Esophagus (tissue), 2 donors: Measurements from ENCODE around the gene KCNT2. TPM values are rescaled to one million over a fixed set of nuclear protein-coding genes. Genes with fewer than 3 reads are reported as not detected.

ENCODE experiments used
- H3K27ac ChIP-seq, 2 donors: one replicate each; pipeline ENCODE4 v1.5.1; 2013; ENCODE audit warnings: low read depth in 2 of 2, mild to moderate bottlenecking in 2 of 2, inconsistent platforms in 1 of 2, low read length in 1 of 2, moderate library complexity in 1 of 2
- H3K27me3 ChIP-seq, 2 donors: one replicate each; pipeline ENCODE4 v1.6.1; 2013; ENCODE audit warnings: low read length in 2 of 2, control low read depth in 1 of 2, mild to moderate bottlenecking in 1 of 2; ENCODE audit not compliant: insufficient read depth in 2 of 2, control insufficient read depth in 1 of 2
- H3K36me3 ChIP-seq, 2 donors: one replicate each; pipeline ENCODE4 v1.6.1; 2013; ENCODE audit warnings: low read length in 1 of 2; ENCODE audit not compliant: control insufficient read depth in 2 of 2, insufficient read depth in 2 of 2
- H3K4me1 ChIP-seq, 2 donors: one replicate each; pipeline ENCODE4 v1.6.1; 2013; ENCODE audit warnings: low read length in 1 of 2; ENCODE audit not compliant: control insufficient read depth in 2 of 2, insufficient read depth in 2 of 2
- H3K4me3 ChIP-seq, 2 donors: one replicate each; pipeline ENCODE4 v1.5.1; 2013; ENCODE audit warnings: low read length in 2 of 2, mild to moderate bottlenecking in 2 of 2, low read depth in 1 of 2, moderate library complexity in 1 of 2
- H3K9me3 ChIP-seq, 2 donors: one replicate each; pipeline ENCODE4 v1.6.1; 2013; ENCODE audit warnings: mild to moderate bottlenecking in 2 of 2, low read depth in 1 of 2, low read length in 1 of 2, moderate library complexity in 1 of 2; ENCODE audit not compliant: control insufficient read depth in 2 of 2, insufficient read depth in 1 of 2
- WGBS, 2 donors: extraction: QIAGEN DNeasy Blood & Tissue Kit; methylation state at CpG; one replicate each; pipeline ENCODE4 v1.1.7; 2013; 5-methylcytosine and 5-hydroxymethylcytosine counted together
- polyA plus RNA-seq, 2 donors: library from polyadenylated mRNA; stranded (reverse); fragments of 200-250 nt; gene quantifications; one replicate each; pipeline ENCODE4 v1.2.3, GENCODE V29; 2013
- donor health status: healthy with polysubstance abuse.
- donor health status: Bipolar disorder and iron deficiency.

Gene KCNT2
- polyA plus RNA-seq, 2 donors: 0.22 to 0.49 TPM

- Histone ChIP-seq H3K27ac (no peak overlapping the region), H3K9me3 (no peaks in the 10 kb centered on the region), H3K36me3 (no peaks in the 10 kb centered on the region), H3K4me1 (no peaks in the 10 kb centered on the region), H3K4me3 (no peak overlapping the region), H3K27me3 (no peaks in the 10 kb centered on the region)
- 51 to 54% methylated on average over 2 of the region's 2 CpGs for WGBS, 2 donors
Observed at GRCh38 chr1:196598942-196599748, 9.1 kb downstream of the KCNT2 start.

GRCh38 chr1:196594700-196595099, 13.5 kb downstream of the KCNT2 start:
- H3K4me3 ChIP-seq: no peak overlapping the region
- H3K9me3 ChIP-seq: no peaks in the 10 kb centered on the region
- no peaks in the 10 kb centered on the region for H3K36me3 ChIP-seq
- H3K4me1 ChIP-seq: no peaks in the 10 kb centered on the region
- H3K27me3 ChIP-seq: no peaks in the 10 kb centered on the region
- no peak overlapping the region for H3K27ac ChIP-seq
- WGBS, 2 donors: 77 to 79% methylated on average over 2 of the region's 2 CpGs

- Histone ChIP-seq H3K4me3 (no peak overlapping the region), H3K27ac (no peak overlapping the region), H3K27me3 (no peaks in the 10 kb centered on the region), H3K36me3 (no peaks in the 10 kb centered on the region), H3K9me3 (no peaks in the 10 kb centered on the region), H3K4me1 (no peaks in the 10 kb centered on the region)
Observed at GRCh38 chr1:196593955-196594354, 14.3 kb downstream of the KCNT2 start.

GRCh38 chr1:196590959-196591358, 17.3 kb downstream of the KCNT2 start:
- H3K9me3 ChIP-seq: no peaks in the 10 kb centered on the region
- no peak overlapping the region for H3K27ac ChIP-seq
- no peak overlapping the region for H3K4me3 ChIP-seq
- WGBS, 2 donors: 79% methylated on average over 3 of the region's 3 CpGs
- H3K27me3 ChIP-seq: no peaks in the 10 kb centered on the region
- H3K4me1 ChIP-seq: no peaks in the 10 kb centered on the region
- no peaks in the 10 kb centered on the region for H3K36me3 ChIP-seq

- 62 to 67% methylated on average over 5 of the region's 5 CpGs for WGBS, 2 donors
- Histone ChIP-seq H3K27me3 (no peaks in the 10 kb centered on the region), H3K36me3 (no peaks in the 10 kb centered on the region), H3K9me3 (no peaks in the 10 kb centered on the region), H3K4me1 (no peaks in the 10 kb centered on the region), H3K27ac (no peak overlapping the region), H3K4me3 (no peak overlapping the region)
Observed at GRCh38 chr1:196590012-196590708, 18.1 kb downstream of the KCNT2 start.

GRCh38 chr1:196584696-196585095, 23.5 kb downstream of the KCNT2 start:
- H3K36me3 ChIP-seq: no peaks in the 10 kb centered on the region
- H3K4me1 ChIP-seq: no peaks in the 10 kb centered on the region
- no peak overlapping the region for H3K4me3 ChIP-seq
- H3K27ac ChIP-seq: no peak overlapping the region
- H3K9me3 ChIP-seq: no peaks in the 10 kb centered on the region
- H3K27me3 ChIP-seq: no peaks in the 10 kb centered on the region
- WGBS, 2 donors: 56 to 70% methylated on average over 3 of the region's 3 CpGs

- H3K9me3 ChIP-seq: no peaks in the 10 kb centered on the region
- no peaks in the 10 kb centered on the region for H3K27me3 ChIP-seq
- no peaks in the 10 kb centered on the region for H3K4me1 ChIP-seq
- no peak overlapping the region for H3K4me3 ChIP-seq
- no peak overlapping the region for H3K27ac ChIP-seq
- 86 to 91% methylated on average over 2 of the region's 2 CpGs for WGBS, 2 donors
- H3K36me3 ChIP-seq: no peaks in the 10 kb centered on the region
Observed at GRCh38 chr1:196577386-196577785, 30.9 kb downstream of the KCNT2 start.

GRCh38 chr1:196573226-196573625, 35.0 kb downstream of the KCNT2 start:
- Histone ChIP-seq H3K36me3 (no peaks in the 10 kb centered on the region), H3K27ac (no peak overlapping the region), H3K27me3 (no peaks in the 10 kb centered on the region), H3K4me1 (no peaks in the 10 kb centered on the region), H3K9me3 (no peaks in the 10 kb centered on the region), H3K4me3 (no peak overlapping the region)
- 70 to 77% methylated on average over 2 of the region's 2 CpGs for WGBS, 2 donors

GRCh38 chr1:196567238-196567637, 41.0 kb downstream of the KCNT2 start:
- Histone ChIP-seq H3K36me3 (no peaks in the 10 kb centered on the region), H3K27me3 (no peaks in the 10 kb centered on the region), H3K4me3 (no peak overlapping the region), H3K9me3 (no peaks in the 10 kb centered on the region), H3K27ac (no peak overlapping the region), H3K4me1 (no peaks in the 10 kb centered on the region)
- 50 to 68% methylated on average over 1 of the region's 1 CpG for WGBS, 2 donors

- H3K27ac ChIP-seq: no peak overlapping the region
- no peaks in the 10 kb centered on the region for H3K4me1 ChIP-seq
- H3K36me3 ChIP-seq: no peaks in the 10 kb centered on the region
- H3K9me3 ChIP-seq: no peaks in the 10 kb centered on the region
- no peak overlapping the region for H3K4me3 ChIP-seq
- H3K27me3 ChIP-seq: no peaks in the 10 kb centered on the region
Observed at GRCh38 chr1:196563768-196564167, 44.5 kb downstream of the KCNT2 start.
